IPS-18c (cell line): ENCODE results near the gene ZMYM3.
A peak's percentile ranks its signal among the peaks of the same experiment; 100 is the strongest.
"Not testable (repeated sequence)": the region's sequence is repeated elsewhere in the genome, so short reads cannot be mapped to it uniquely, and the experiment has no call there.

Source experiments
- H3K4me3 ChIP-seq: 2 replicates; pipeline ENCODE4 v1.7.0; 2013; ENCODE audit warnings: low read depth, mild to moderate bottlenecking, low read length, moderate library complexity; ENCODE audit not compliant: insufficient read depth
- H3K9me3 ChIP-seq: one replicate; pipeline ENCODE4 v1.6.1; 2013; ENCODE audit warnings: mild to moderate bottlenecking, low read length, moderate library complexity; ENCODE audit not compliant: control insufficient read depth, insufficient read depth

The ZMYM3 gene

GRCh38 chrX:71268624-71269023, 14.7 kb upstream of the ZMYM3 start:
- H3K9me3 ChIP-seq, H3K4me3 ChIP-seq: not testable (repeated sequence)

GRCh38 chrX:71256856-71257255, 2.9 kb upstream of the ZMYM3 start:
- Histone ChIP-seq H3K9me3 (peaks cover 4% of the 10 kb centered on the region), H3K4me3 (no peak overlapping the region)

GRCh38 chrX:71256051-71256450, 2.1 kb upstream of the ZMYM3 start:
- H3K9me3 ChIP-seq = peaks cover 4% of the 10 kb centered on the region
- no peak overlapping the region for H3K4me3 ChIP-seq

- Histone ChIP-seq H3K9me3 (peaks cover 10% of the 10 kb centered on the region), H3K4me3 (peak overlapping the region; percentile 66)
Measured at GRCh38 chrX:71253253-71254091, 468 bp downstream of the ZMYM3 start.

- peaks cover 13% of the 10 kb centered on the region for H3K9me3 ChIP-seq
- peak overlapping the region; percentile 66 for H3K4me3 ChIP-seq
Measured at GRCh38 chrX:71252221-71252620, 1.7 kb downstream of the ZMYM3 start.

GRCh38 chrX:71251466-71251973, 2.4 kb downstream of the ZMYM3 start:
- Histone ChIP-seq H3K9me3 (peaks cover 13% of the 10 kb centered on the region), H3K4me3 (no peak overlapping the region; the same call in none of the 2 replicates)

GRCh38 chrX:71250841-71251240, 3.1 kb downstream of the ZMYM3 start:
- no peak overlapping the region for H3K4me3 ChIP-seq
- peaks cover 15% of the 10 kb centered on the region for H3K9me3 ChIP-seq

GRCh38 chrX:71245159-71245558, 8.8 kb downstream of the ZMYM3 start:
- Histone ChIP-seq H3K4me3 (no peak overlapping the region), H3K9me3 (peaks cover 22% of the 10 kb centered on the region)

- Histone ChIP-seq H3K9me3 (peaks cover 22% of the 10 kb centered on the region), H3K4me3 (no peak overlapping the region)
Measured at GRCh38 chrX:71244359-71245128, 9.4 kb downstream of the ZMYM3 start.

- Histone ChIP-seq H3K4me3 (no peak overlapping the region), H3K9me3 (peaks cover 17% of the 10 kb centered on the region)
Measured at GRCh38 chrX:71241301-71241700, 12.6 kb downstream of the ZMYM3 start.

- H3K4me3 ChIP-seq = no peak overlapping the region
Measured at GRCh38 chrX:71239781-71240180, 14.2 kb downstream of the ZMYM3 start.

GRCh38 chrX:71236836-71237235, 17.1 kb downstream of the ZMYM3 start:
- peaks cover 3% of the 10 kb centered on the region for H3K9me3 ChIP-seq

More at GRCh38 chrX:71239781-71240180, 14.2 kb downstream of the ZMYM3 start:
- peaks cover 14% of the 10 kb centered on the region for H3K9me3 ChIP-seq

GRCh38 chrX:71235482-71235881, 18.5 kb downstream of the ZMYM3 start:
- H3K4me3 ChIP-seq = no peak overlapping the region
- H3K9me3 ChIP-seq = peaks cover 4% of the 10 kb centered on the region

More at GRCh38 chrX:71236836-71237235, 17.1 kb downstream of the ZMYM3 start:
- no peak overlapping the region for H3K4me3 ChIP-seq

GRCh38 chrX:71228063-71228642, 25.8 kb downstream of the ZMYM3 start:
- Histone ChIP-seq H3K9me3 (peaks cover 2% of the 10 kb centered on the region), H3K4me3 (no peak overlapping the region)

- no peak overlapping the region for H3K4me3 ChIP-seq
- H3K9me3 ChIP-seq = peaks cover 6% of the 10 kb centered on the region
Measured at GRCh38 chrX:71227370-71228062, 26.4 kb downstream of the ZMYM3 start.

GRCh38 chrX:71225676-71226075, 28.3 kb downstream of the ZMYM3 start:
- no peak overlapping the region for H3K4me3 ChIP-seq
- peaks cover 4% of the 10 kb centered on the region for H3K9me3 ChIP-seq

GRCh38 chrX:71225009-71225408, 28.9 kb downstream of the ZMYM3 start:
- Histone ChIP-seq H3K4me3 (no peak overlapping the region), H3K9me3 (peaks cover 4% of the 10 kb centered on the region)
